HepG2 (cell line): ENCODE results near the gene RNPEPL1. TPM values are rescaled to one million over a fixed set of nuclear protein-coding genes. Genes with fewer than 3 reads are reported as not detected.
A peak's percentile ranks its signal among the peaks of the same experiment; 100 is the strongest.

Experiments
- DMAP1 ChIP-seq: IDR thresholded peaks from 2 replicates; pipeline ENCODE4 v1.6.1; 2016
- MED8 ChIP-seq: sonication (generic); formaldehyde crosslinking; IDR thresholded peaks from 2 replicates; pipeline ENCODE4 v1.8.1; 2023; ENCODE audit warnings: mild to moderate bottlenecking, missing genetic modification reagents; ENCODE audit not compliant: insufficient replicate concordance
- MEIS2 ChIP-seq: sonication (generic); formaldehyde crosslinking; IDR thresholded peaks from 2 replicates; pipeline ENCODE4 v1.9.0; 2021; ENCODE audit warnings: mild to moderate bottlenecking, missing genetic modification reagents
- NFIB ChIP-seq: sonication (generic); formaldehyde crosslinking; IDR thresholded peaks from 2 replicates; pipeline ENCODE4 v1.9.0; 2021; ENCODE audit warnings: missing genetic modification reagents, mild to moderate bottlenecking, borderline replicate concordance
- NRL ChIP-seq: sonication (generic); formaldehyde crosslinking; IDR thresholded peaks from 2 replicates; pipeline ENCODE4 v1.5.0; 2020; ENCODE audit warnings: missing genetic modification reagents, mild to moderate bottlenecking, moderate library complexity, borderline replicate concordance
- RARA ChIP-seq: IDR thresholded peaks from 2 replicates; pipeline ENCODE4 v1.6.1; 2016; ENCODE audit warnings: missing genetic modification reagents, missing compliant biosample characterization
- polyA plus RNA-seq, 8 experiments: library from polyadenylated mRNA; depleted of rRNA in 3 of 8; stranded (reverse) in 7 of 8; unstranded in 1 of 8; fragments of >200 nt; fragmentation: Illumina TruSeq in 4 of 8; extraction: Trizol in 4 of 8; gene quantifications; 2 replicates each; pipeline versions ENCODE4 v1.2.1 to v1.2.3, GENCODE V29; 2011 to 2016; ENCODE audit warnings: low read depth in 4 of 8, missing spikeins in 1 of 8, mixed read lengths in 1 of 8; ENCODE audit not compliant: insufficient read depth in 1 of 8
- total RNA-seq, 5 experiments: library from RNA; depleted of rRNA; stranded (reverse); fragments of >200 nt; fragmentation: Illumina TruSeq; extraction: Trizol; gene quantifications; 2 replicates each; pipeline ENCODE4 v1.2.3, GENCODE V29; 2016; ENCODE audit warnings: low read depth in 1 of 5
- TF ChIP-seq, protein P1 (sequence below): sonication (generic); formaldehyde crosslinking; IDR thresholded peaks from 2 replicates; pipeline ENCODE4 v1.4.0; 2020; ENCODE audit warnings: mild to moderate bottlenecking, missing genetic modification reagents
- TF ChIP-seq, protein P2 (sequence below): sonication (generic); formaldehyde crosslinking; IDR thresholded peaks from 2 replicates; pipeline ENCODE4 v1.4.0; 2020; ENCODE audit warnings: mild to moderate bottlenecking, missing genetic modification reagents, borderline replicate concordance
- TF ChIP-seq, protein P3 (sequence below): IDR thresholded peaks from 2 replicates; pipeline ENCODE4 v1.4.0; 2020; ENCODE audit warnings: mild to moderate bottlenecking, missing genetic modification reagents

The RNPEPL1 gene
- total and polyA plus RNA-seq, 2 of the 13 experiments (the other 11 are each of a cell fraction or from before 2014, with no cell fraction given) = 13.0 to 18.0 TPM

DNA sequence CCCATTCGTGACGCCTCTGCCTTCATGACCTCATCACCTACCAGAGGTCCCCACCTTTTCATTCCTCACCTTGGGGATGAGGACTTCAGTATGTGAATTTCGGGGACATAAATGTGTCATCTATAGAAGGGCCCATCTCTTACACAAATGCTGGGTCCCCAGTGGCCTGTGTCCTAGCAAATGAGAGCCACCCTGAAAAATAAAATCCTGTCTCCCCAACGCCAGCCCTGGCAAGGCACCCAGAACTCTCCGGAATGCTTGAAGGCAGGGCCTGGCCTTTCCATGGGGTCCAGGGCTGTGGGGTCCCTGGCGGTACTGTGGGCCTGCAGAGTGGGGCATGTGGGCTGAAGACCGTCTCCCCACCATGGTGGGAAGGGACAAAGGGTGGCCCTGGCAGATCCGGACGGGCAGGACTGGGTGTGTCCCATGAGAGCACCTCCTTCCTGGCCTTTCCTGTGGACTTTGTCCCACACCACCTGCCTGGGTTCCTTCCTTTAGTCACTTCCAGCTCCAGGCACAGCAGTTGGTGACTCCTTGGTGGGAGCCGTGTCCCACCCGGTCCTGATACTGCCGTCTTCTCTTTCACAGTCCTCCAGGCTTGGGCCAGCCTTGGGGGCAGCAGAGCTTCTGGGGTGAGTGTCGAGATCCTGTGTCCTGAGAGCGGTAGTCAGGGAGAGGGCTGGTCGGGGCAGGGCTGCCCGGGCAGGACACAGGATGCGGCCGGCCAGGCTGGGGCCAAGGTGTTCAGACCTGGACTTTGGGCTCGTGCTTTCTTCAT lies 36.8 kb downstream of the RNPEPL1 start (continued):
- 0 out of 2 replicates have a peak, but pooled peaks have one; percentile 43 for TF ChIP-seq MEIS2 (CRISPR knock-in tag)
- TF ChIP-seq, protein P1, sequence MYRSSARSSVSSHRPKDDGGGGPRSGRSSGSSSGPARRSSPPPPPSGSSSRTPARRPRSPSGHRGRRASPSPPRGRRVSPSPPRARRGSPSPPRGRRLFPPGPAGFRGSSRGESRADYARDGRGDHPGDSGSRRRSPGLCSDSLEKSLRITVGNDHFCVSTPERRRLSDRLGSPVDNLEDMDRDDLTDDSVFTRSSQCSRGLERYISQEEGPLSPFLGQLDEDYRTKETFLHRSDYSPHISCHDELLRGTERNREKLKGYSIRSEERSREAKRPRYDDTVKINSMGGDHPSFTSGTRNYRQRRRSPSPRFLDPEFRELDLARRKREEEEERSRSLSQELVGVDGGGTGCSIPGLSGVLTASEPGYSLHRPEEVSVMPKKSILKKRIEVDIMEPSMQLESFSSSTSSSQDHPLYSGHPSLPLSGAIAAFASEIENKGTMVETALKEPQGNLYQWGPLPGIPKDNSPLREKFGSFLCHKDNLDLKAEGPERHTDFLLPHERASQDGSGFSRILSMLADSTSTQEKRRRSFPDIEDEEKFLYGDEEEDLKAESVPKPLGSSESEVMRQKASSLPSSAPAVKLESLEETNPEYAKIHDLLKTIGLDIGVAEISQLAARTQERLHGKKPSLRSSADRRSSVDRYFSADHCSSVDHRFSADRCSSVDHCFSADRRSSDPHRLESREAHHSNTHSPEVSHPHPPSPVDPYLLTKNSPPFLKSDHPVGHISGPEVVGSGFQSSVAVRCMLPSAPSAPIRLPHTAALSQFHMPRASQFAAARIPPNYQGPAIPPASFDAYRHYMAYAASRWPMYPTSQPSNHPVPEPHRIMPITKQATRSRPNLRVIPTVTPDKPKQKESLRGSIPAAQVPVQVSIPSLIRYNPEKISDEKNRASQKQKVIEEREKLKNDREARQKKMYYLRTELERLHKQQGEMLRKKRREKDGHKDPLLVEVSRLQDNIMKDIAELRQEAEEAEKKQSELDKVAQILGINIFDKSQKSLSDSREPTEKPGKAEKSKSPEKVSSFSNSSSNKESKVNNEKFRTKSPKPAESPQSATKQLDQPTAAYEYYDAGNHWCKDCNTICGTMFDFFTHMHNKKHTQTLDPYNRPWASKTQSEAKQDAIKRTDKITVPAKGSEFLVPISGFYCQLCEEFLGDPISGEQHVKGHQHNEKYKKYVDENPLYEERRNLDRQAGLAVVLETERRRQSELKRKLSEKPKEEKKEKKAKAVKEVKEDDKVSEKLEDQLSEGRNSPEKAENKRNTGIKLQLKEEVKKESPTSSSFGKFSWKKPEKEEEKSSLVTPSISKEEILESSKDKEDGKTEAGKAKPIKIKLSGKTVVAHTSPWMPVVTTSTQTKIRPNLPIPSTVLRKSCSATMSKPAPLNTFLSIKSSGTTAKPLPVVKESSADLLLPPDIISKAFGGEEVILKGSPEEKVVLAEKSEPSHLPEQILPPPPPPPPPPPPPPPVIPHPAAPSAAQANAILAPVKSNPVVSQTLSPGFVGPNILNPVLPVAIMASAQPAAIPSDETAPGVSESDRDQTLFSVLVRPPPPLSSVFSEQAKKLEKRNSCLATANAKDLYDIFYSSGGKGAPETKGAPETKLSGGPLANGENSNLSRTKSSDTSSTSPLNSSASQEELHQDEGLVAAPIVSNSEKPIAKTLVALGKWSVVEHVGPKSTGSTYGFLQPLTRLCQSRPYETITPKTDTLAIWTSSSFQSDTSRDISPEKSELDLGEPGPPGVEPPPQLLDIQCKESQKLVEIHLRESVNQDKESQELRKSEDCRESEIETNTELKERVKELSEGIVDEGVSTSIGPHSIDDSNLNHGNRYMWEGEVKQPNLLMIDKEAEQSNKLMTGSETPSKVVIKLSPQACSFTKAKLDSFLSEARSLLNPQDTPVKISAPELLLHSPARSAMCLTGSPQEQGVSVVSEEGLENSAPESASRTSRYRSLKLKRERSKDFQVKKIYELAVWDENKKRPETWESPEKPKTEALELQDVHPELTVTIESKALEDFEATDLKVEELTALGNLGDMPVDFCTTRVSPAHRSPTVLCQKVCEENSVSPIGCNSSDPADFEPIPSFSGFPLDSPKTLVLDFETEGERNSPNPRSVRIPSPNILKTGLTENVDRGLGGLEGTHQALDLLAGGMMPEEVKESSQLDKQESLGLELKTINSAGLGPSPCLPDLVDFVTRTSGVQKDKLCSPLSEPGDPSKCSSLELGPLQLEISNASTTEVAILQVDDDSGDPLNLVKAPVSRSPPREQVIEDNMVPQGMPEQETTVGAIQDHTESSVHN (CRISPR knock-in tag) = peak; percentile 89; the same call in 1 of the 2 replicates
- TF ChIP-seq DMAP1 = peak; percentile 77
- TF ChIP-seq NFIB (CRISPR knock-in tag) = no peak
- TF ChIP-seq, protein P2, sequence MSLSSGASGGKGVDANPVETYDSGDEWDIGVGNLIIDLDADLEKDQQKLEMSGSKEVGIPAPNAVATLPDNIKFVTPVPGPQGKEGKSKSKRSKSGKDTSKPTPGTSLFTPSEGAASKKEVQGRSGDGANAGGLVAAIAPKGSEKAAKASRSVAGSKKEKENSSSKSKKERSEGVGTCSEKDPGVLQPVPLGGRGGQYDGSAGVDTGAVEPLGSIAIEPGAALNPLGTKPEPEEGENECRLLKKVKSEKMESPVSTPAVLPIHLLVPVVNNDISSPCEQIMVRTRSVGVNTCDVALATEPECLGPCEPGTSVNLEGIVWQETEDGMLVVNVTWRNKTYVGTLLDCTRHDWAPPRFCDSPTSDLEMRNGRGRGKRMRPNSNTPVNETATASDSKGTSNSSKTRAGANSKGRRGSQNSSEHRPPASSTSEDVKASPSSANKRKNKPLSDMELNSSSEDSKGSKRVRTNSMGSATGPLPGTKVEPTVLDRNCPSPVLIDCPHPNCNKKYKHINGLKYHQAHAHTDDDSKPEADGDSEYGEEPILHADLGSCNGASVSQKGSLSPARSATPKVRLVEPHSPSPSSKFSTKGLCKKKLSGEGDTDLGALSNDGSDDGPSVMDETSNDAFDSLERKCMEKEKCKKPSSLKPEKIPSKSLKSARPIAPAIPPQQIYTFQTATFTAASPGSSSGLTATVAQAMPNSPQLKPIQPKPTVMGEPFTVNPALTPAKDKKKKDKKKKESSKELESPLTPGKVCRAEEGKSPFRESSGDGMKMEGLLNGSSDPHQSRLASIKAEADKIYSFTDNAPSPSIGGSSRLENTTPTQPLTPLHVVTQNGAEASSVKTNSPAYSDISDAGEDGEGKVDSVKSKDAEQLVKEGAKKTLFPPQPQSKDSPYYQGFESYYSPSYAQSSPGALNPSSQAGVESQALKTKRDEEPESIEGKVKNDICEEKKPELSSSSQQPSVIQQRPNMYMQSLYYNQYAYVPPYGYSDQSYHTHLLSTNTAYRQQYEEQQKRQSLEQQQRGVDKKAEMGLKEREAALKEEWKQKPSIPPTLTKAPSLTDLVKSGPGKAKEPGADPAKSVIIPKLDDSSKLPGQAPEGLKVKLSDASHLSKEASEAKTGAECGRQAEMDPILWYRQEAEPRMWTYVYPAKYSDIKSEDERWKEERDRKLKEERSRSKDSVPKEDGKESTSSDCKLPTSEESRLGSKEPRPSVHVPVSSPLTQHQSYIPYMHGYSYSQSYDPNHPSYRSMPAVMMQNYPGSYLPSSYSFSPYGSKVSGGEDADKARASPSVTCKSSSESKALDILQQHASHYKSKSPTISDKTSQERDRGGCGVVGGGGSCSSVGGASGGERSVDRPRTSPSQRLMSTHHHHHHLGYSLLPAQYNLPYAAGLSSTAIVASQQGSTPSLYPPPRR (CRISPR knock-in tag) = peak; percentile 83
- peak; percentile 80 for TF ChIP-seq MED8 (CRISPR knock-in tag)
- peak; percentile 8; the same call in 1 of the 2 replicates for TF ChIP-seq RARA
- TF ChIP-seq NRL (CRISPR knock-in tag) = peak; percentile 55
- TF ChIP-seq, protein P3, sequence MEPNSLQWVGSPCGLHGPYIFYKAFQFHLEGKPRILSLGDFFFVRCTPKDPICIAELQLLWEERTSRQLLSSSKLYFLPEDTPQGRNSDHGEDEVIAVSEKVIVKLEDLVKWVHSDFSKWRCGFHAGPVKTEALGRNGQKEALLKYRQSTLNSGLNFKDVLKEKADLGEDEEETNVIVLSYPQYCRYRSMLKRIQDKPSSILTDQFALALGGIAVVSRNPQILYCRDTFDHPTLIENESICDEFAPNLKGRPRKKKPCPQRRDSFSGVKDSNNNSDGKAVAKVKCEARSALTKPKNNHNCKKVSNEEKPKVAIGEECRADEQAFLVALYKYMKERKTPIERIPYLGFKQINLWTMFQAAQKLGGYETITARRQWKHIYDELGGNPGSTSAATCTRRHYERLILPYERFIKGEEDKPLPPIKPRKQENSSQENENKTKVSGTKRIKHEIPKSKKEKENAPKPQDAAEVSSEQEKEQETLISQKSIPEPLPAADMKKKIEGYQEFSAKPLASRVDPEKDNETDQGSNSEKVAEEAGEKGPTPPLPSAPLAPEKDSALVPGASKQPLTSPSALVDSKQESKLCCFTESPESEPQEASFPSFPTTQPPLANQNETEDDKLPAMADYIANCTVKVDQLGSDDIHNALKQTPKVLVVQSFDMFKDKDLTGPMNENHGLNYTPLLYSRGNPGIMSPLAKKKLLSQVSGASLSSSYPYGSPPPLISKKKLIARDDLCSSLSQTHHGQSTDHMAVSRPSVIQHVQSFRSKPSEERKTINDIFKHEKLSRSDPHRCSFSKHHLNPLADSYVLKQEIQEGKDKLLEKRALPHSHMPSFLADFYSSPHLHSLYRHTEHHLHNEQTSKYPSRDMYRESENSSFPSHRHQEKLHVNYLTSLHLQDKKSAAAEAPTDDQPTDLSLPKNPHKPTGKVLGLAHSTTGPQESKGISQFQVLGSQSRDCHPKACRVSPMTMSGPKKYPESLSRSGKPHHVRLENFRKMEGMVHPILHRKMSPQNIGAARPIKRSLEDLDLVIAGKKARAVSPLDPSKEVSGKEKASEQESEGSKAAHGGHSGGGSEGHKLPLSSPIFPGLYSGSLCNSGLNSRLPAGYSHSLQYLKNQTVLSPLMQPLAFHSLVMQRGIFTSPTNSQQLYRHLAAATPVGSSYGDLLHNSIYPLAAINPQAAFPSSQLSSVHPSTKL (CRISPR knock-in tag) = peak; percentile 35; the same call in 1 of the 2 replicates
